Measurements from ENCODE around the gene OR2C1. TPM values are rescaled to one million over a fixed set of nuclear protein-coding genes. Genes with fewer than 3 reads are reported as not detected.

Gene OR2C1
- total RNA-seq: not detected in 2 replicates

DNA sequence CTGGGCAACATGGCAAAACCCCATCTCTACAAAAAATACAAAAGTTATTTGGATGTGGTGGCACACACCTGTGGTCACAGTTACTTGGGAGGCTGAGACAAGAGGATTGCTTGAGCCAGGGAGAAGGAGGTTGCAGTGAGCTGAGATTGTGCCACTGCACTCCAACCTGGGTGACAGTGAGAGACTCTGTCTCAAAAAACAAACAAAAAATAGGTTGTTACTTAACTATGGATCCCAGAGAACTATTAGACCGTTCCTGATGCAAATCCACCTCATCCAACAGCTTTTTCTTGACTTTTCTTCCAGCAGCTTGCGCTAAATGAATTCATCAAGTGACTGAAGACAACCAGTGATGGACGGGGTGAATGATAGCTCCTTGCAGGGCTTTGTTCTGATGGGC lies at the start of gene OR2C1:
OR2C1 (plus strand) TSS at position 301 of the 400 bp plus-strand sequence; CDS start at position 353, 52 bp downstream.

DNA sequence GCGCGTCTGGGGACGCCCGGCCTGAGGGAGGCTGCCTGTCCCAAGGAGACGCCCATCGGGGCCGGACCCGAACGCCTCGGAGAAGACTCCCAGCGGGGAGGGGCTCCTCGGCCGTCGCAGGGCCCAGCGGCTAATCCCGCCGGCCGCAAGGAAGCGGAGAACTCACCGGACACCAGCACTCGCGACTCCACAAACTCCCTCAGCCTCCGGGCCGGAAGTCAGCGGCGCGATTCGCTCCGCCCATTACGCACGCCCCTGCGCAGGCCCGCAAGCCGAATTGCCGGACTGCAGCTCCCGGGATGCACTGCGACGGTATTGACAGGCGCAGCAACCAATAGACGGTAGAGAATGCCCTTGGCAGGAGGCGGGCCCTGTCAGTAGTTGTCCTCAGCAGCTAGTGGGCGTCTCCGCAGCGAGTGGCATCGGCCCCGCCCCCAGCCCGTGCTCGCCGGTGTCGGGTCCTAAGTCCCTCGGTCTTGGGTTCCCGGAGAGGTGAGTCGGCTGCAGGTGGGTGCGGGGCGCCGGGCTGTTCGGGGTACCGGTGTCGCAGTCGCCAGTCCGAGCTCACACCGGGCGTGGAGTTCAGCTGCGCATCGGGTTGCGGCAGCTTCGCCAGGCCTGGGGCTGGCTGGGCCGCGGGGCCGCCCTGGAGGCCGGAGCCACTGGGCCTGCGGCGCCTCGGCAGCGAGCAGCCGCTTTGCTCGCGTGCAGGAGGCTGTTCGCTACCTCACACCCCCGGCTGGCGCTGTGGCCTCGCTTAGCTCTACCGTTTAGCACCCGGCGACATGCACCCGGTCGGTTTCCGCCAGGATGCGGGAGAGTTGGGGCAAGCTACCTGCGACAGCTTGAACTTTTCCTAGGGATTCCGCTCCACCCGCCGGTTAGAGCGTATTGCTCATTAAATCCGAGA lies 45.3 kb downstream of the OR2C1 start, which contains the start of the genes ZNF174 and ZSCAN32:
ZNF174 (plus strand) TSS at position 437 of the 910 bp plus-strand sequence. CDS start 790 bp downstream, outside the sequence.
ZSCAN32 (minus strand) TSS at position 226 of the 910 bp plus-strand sequence. CDS start 3,447 bp downstream, outside the sequence.

Other genes starting within 250 kb of the OR2C1 start
- gene ZNF205, start 243.3 kb upstream of the OR2C1 start, total RNA-seq: 22.3 and 22.7 TPM in 2 replicates
- gene ZNF213, start 220.9 kb upstream of the OR2C1 start, total RNA-seq: 4.4 and 5.8 TPM in 2 replicates
- not detected in 2 replicates for gene OR1F1, start 167.7 kb upstream of the OR2C1 start, total RNA-seq
- gene ZNF200, start 120.7 kb upstream of the OR2C1 start, total RNA-seq: 3.7 and 8.1 TPM in 2 replicates
- 0.08 TPM in 2 replicates for gene MEFV, start 99.3 kb upstream of the OR2C1 start, total RNA-seq
- 23.4 and 35.5 TPM in 2 replicates for gene ZNF263, start 72.4 kb upstream of the OR2C1 start, total RNA-seq
- 0.78 and 0.87 TPM in 2 replicates for gene TIGD7, start 50.5 kb upstream of the OR2C1 start, total RNA-seq
- 11.2 and 11.8 TPM in 2 replicates for gene ZNF75A, start 50.4 kb upstream of the OR2C1 start, total RNA-seq
- 8.3 and 14.7 TPM in 2 replicates for gene ZSCAN32, start 45.1 kb downstream of the OR2C1 start, total RNA-seq
- gene ZNF174, start 45.3 kb downstream of the OR2C1 start, total RNA-seq: 4.9 and 5.6 TPM in 2 replicates
- 1.3 and 1.9 TPM in 2 replicates for gene ZNF597, start 87.6 kb downstream of the OR2C1 start, total RNA-seq
- 14.4 and 18.9 TPM in 2 replicates for gene NAA60, start 87.8 kb downstream of the OR2C1 start, total RNA-seq
- not detected in 2 replicates for gene C16orf90, start 139.6 kb downstream of the OR2C1 start, total RNA-seq
- 6.5 and 12.2 TPM in 2 replicates for gene CLUAP1, start 145.1 kb downstream of the OR2C1 start, total RNA-seq
- gene NLRC3, start 221.5 kb downstream of the OR2C1 start, total RNA-seq: not detected in 2 replicates